ENCODE measurements around the gene TMEM147.

DNA sequence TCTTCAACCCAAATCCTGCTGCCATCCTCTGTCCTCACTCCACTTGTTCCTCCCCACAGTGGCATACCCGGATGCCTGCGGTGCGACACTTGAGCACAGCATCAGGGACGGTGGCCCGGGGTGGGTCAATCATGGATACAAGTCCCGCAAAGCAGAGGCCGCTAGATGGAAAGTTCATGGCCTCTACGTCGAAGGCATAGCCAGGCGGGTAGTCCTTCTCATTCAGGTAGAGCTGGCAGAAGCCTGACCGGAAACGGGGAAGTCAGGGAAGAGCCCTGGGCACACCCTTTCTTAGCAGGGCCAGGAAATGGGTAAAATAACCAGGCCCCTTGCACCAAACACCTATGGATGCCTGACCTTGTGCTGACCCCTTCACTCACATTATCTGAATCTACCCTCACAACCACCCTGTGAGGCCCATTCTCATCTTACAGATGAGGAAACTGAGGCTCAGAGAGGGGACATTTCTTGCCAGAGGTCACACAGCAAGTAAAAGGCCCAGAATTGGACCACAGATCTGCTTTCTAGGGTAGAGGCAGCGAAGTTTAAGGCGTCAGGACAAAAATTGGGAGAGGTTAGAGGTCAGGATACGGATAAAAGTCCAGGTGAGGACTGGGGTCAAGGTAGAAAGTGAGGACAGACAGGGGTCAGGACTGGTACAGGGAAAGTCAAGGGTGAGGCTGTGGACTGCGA is 11.6 kb downstream of the TMEM147 start:
- no peak for TF ChIP-seq EZH2 (IDR thresholded peaks at IDR 0.05; ENCODE audit: insufficient read depth, poor library complexity, severe bottlenecking)
- TF ChIP-seq EZH2phosphoT487 (IDR thresholded peaks at IDR 0.05; ENCODE audit: insufficient read depth, low read depth), result no peak
